ENCODE measurements around the gene ANKRD55. TPM values are rescaled to one million over a fixed set of nuclear protein-coding genes. Genes with fewer than 3 reads are reported as not detected.

ANKRD55 gene
- total and polyA plus RNA-seq, 2 donors (not counting 1 experiment from before 2014, with no cell fraction given), result 0.07 TPM; not detected in 1

DNA sequence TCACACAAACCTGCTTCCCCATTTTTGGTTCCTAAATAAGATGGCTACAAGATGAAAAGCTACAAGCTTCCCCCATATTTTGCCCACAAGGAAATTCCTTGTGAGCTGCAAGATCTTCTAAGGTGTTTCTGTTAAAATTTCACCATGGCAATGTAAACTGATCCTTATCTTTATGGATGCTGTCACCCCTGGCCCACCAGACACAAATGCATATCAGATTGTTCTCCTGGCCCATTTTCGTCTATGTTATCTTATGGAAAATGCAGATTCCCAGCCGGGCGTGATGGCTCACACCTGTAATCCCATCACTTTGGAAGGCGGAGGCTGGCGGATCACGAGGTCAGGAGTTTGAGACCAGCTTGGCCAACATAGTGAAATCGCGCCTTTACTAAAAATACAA, 173.3 kb downstream of the ANKRD55 start:
- H3K27ac ChIP-seq (ENCODE audit: low read length in 2 of 2), result no peak overlapping the region
- DNase-seq, result no peak
- peaks cover 0 to 8% of the 10 kb centered on the region in 2 donors for H3K4me1 ChIP-seq (ENCODE audit: control insufficient read depth in 2 of 2, insufficient read depth in 2 of 2, low read length in 2 of 2)
- H2AFZ ChIP-seq (ENCODE audit: insufficient read depth, low read depth, low read length, poor library complexity, severe bottlenecking), result no peak overlapping the region
- H4K20me1 ChIP-seq (ENCODE audit: control insufficient read depth, insufficient read depth, low read length, poor library complexity, severe bottlenecking), result no peaks in the 10 kb centered on the region
- no peaks in the 10 kb centered on the region for H3K79me2 ChIP-seq (ENCODE audit: control insufficient read depth, insufficient read depth, low read length)
- no peaks in the 10 kb centered on the region for H3K9me3 Mint-ChIP-seq (ENCODE audit: insufficient read depth)
- H3K4me3 ChIP-seq (ENCODE audit: control extremely low read depth in 1 of 5, extremely low read depth in 1 of 5, insufficient read depth in 1 of 5, low read depth in 2 of 5, low read length in 4 of 5), result no peak overlapping the region
- no peaks in the 10 kb centered on the region for H3K36me3 ChIP-seq (replicated peaks in 1 of 2; ENCODE audit: control extremely low read depth in 1 of 2, control insufficient read depth in 1 of 2, extremely low read depth in 1 of 2, insufficient read depth in 2 of 2, low read length in 1 of 2)
- H3K27ac Mint-ChIP-seq, result no peak overlapping the region
- no peak overlapping the region for H3K4me2 ChIP-seq (replicated peaks; ENCODE audit: low read depth, low read length, poor library complexity, severe bottlenecking)
- no peaks in the 10 kb centered on the region for H3K4me1 Mint-ChIP-seq
- CTCF ChIA-PET, result interaction anchor here (0.7 kb wide), 1 partner anchor 529 kb away, joined by 5 read pairs; no protein-coding TSS in a partner anchor
- peaks cover 27% of the 10 kb centered on the region for H3K27me3 Mint-ChIP-seq
- no peak overlapping the region for H3K9ac ChIP-seq (ENCODE audit: low read length)
- 99% methylated on average over 6 of the region's 8 CpGs for WGBS (ENCODE audit: insufficient coverage)
- TF ChIP-seq CTCF (IDR thresholded peaks at IDR 0.05), result no peak
- TF ChIP-seq EZH2 (IDR thresholded peaks at IDR 0.05; ENCODE audit: borderline replicate concordance, insufficient read depth, low read depth, low read length, poor library complexity, severe bottlenecking), result no peak
- no peak for ATAC-seq (ENCODE audit: low read depth)
- no peak overlapping the region for H3K4me3 Mint-ChIP-seq
- POLR2A ChIA-PET, result no interaction called here
- H3K9me3 ChIP-seq (ENCODE audit: control extremely low read depth in 1 of 3, control insufficient read depth in 2 of 3, insufficient read depth in 1 of 3, low read length in 2 of 3), result no peaks in the 10 kb centered on the region
- H3K27me3 ChIP-seq (replicated peaks in 1 of 4; ENCODE audit: control extremely low read depth in 1 of 4, control insufficient read depth in 3 of 4, insufficient read depth in 4 of 4, low read length in 3 of 4), result peaks cover 0 to 4% (median 0%) of the 10 kb centered on the region in 4 experiments
- intact Hi-C loops (cut with micrococcal nuclease), result no loop called here

GRCh38 chr5:56056875-56057274, 176.3 kb downstream of the ANKRD55 start:
- no peak overlapping the region for H3K9ac ChIP-seq (ENCODE audit: low read length)
- ChIA-PET CTCF (interaction anchor here (0.5 kb wide), 1 partner anchor 63 kb away, joined by 3 read pairs; no protein-coding TSS in a partner anchor), POLR2A (no interaction called here)
- no peaks in the 10 kb centered on the region for H3K36me3 ChIP-seq (replicated peaks in 1 of 2; ENCODE audit: control extremely low read depth in 1 of 2, control insufficient read depth in 1 of 2, extremely low read depth in 1 of 2, insufficient read depth in 2 of 2, low read length in 1 of 2)
- TF ChIP-seq CTCF (IDR thresholded peaks at IDR 0.05), result no peak
- TF ChIP-seq EZH2 (IDR thresholded peaks at IDR 0.05; ENCODE audit: borderline replicate concordance, insufficient read depth, low read depth, low read length, poor library complexity, severe bottlenecking), result no peak
- peaks cover 0 to 4% (median 0%) of the 10 kb centered on the region in 4 experiments for H3K27me3 ChIP-seq (replicated peaks in 1 of 4; ENCODE audit: control extremely low read depth in 1 of 4, control insufficient read depth in 3 of 4, insufficient read depth in 4 of 4, low read length in 3 of 4)
- no peak overlapping the region for H3K4me3 Mint-ChIP-seq
- no peak overlapping the region for H3K27ac Mint-ChIP-seq
- H3K4me3 ChIP-seq (ENCODE audit: control extremely low read depth in 1 of 5, extremely low read depth in 1 of 5, insufficient read depth in 1 of 5, low read depth in 2 of 5, low read length in 4 of 5), result no peak overlapping the region
- H3K9me3 Mint-ChIP-seq (ENCODE audit: insufficient read depth), result peaks cover 4% of the 10 kb centered on the region
- intact Hi-C loops (cut with micrococcal nuclease), result no loop called here
- DNase-seq (no peak), ATAC-seq (ENCODE audit: low read depth) (no peak)
- H3K4me2 ChIP-seq (replicated peaks; ENCODE audit: low read depth, low read length, poor library complexity, severe bottlenecking), result no peak overlapping the region
- no peaks in the 10 kb centered on the region for H3K4me1 Mint-ChIP-seq
- peaks cover 0 to 8% of the 10 kb centered on the region in 2 donors for H3K4me1 ChIP-seq (ENCODE audit: control insufficient read depth in 2 of 2, insufficient read depth in 2 of 2, low read length in 2 of 2)
- no peak overlapping the region for H3K27ac ChIP-seq (ENCODE audit: low read length in 2 of 2)
- peaks cover 38% of the 10 kb centered on the region for H3K27me3 Mint-ChIP-seq
- H4K20me1 ChIP-seq (ENCODE audit: control insufficient read depth, insufficient read depth, low read length, poor library complexity, severe bottlenecking), result no peaks in the 10 kb centered on the region
- no peak overlapping the region for H2AFZ ChIP-seq (ENCODE audit: insufficient read depth, low read depth, low read length, poor library complexity, severe bottlenecking)
- WGBS (ENCODE audit: insufficient coverage), result no CpG with 5 or more reads among the region's 2 CpGs
- no peaks in the 10 kb centered on the region for H3K79me2 ChIP-seq (ENCODE audit: control insufficient read depth, insufficient read depth, low read length)
- peaks cover 0 to 4% (median 0%) of the 10 kb centered on the region in 3 donors for H3K9me3 ChIP-seq (ENCODE audit: control extremely low read depth in 1 of 3, control insufficient read depth in 2 of 3, insufficient read depth in 1 of 3, low read length in 2 of 3)

All from B cell (primary cell).